BE2C (cell line): ENCODE results near the gene USP48.

Experiments
- DNase-seq: peaks from one replicate; pipeline ENCODE4 v3.0.0-alpha.2; 2020
- H3K27me3 ChIP-seq: fragments of 250-450 bp; sonication (Bioruptor Pico); 2 replicates; pipeline ENCODE4 v1.5.1; 2020; ENCODE audit warnings: mild to moderate bottlenecking
- H3K36me3 ChIP-seq: fragments of 250-450 bp; sonication (Bioruptor Pico); 2 replicates; pipeline ENCODE4 v1.5.1; 2020; ENCODE audit warnings: mild to moderate bottlenecking
- H3K4me1 ChIP-seq: fragments of 250-450 bp; sonication (Bioruptor Pico); 2 replicates; pipeline ENCODE4 v1.5.1; 2020
- H3K4me3 ChIP-seq: 2 replicates; pipeline ENCODE4 v1.5.1; 2011; ENCODE audit warnings: low read depth, low read length
- H3K9me3 ChIP-seq: fragments of 250-450 bp; sonication (Bioruptor Pico); 2 replicates; pipeline ENCODE4 v1.5.1; 2020
- CTCF ChIP-seq: IDR thresholded peaks from 2 replicates; pipeline ENCODE4 v1.5.1; 2012; ENCODE audit warnings: mild to moderate bottlenecking, low read depth, low read length

USP48 gene

GRCh38 chr1:21736876-21737275, 46.1 kb downstream of the USP48 start:
- Histone ChIP-seq H3K4me1 (no peaks in the 10 kb centered on the region), H3K27me3 (no peaks in the 10 kb centered on the region), H3K9me3 (no peaks in the 10 kb centered on the region), H3K36me3 (no peaks in the 10 kb centered on the region; the same call in 1 of the 2 replicates), H3K4me3 (no peak overlapping the region)
- TF ChIP-seq CTCF = no peak
- no peak for DNase-seq

- DNase-seq = no peak
- H3K27me3 ChIP-seq = no peaks in the 10 kb centered on the region
- no peak for TF ChIP-seq CTCF
- no peaks in the 10 kb centered on the region for H3K4me1 ChIP-seq
- H3K36me3 ChIP-seq = no peaks in the 10 kb centered on the region; the same call in 1 of the 2 replicates
- H3K4me3 ChIP-seq = no peak overlapping the region
- H3K9me3 ChIP-seq = no peaks in the 10 kb centered on the region
Measured at GRCh38 chr1:21736011-21736410, 46.9 kb downstream of the USP48 start.

GRCh38 chr1:21734526-21734925, 48.4 kb downstream of the USP48 start:
- Histone ChIP-seq H3K4me3 (no peak overlapping the region), H3K36me3 (no peaks in the 10 kb centered on the region; the same call in 1 of the 2 replicates), H3K9me3 (no peaks in the 10 kb centered on the region), H3K4me1 (no peaks in the 10 kb centered on the region), H3K27me3 (no peaks in the 10 kb centered on the region)
- DNase-seq = no peak
- no peak for TF ChIP-seq CTCF

GRCh38 chr1:21732664-21733063, 50.3 kb downstream of the USP48 start:
- Histone ChIP-seq H3K9me3 (no peaks in the 10 kb centered on the region), H3K4me1 (no peaks in the 10 kb centered on the region), H3K4me3 (no peak overlapping the region), H3K27me3 (no peaks in the 10 kb centered on the region), H3K36me3 (no peaks in the 10 kb centered on the region; the same call in 1 of the 2 replicates)
- no peak for TF ChIP-seq CTCF
- no peak for DNase-seq

- H3K4me3 ChIP-seq = no peak overlapping the region
- no peak for TF ChIP-seq CTCF
- H3K9me3 ChIP-seq = no peaks in the 10 kb centered on the region
- H3K36me3 ChIP-seq = no peaks in the 10 kb centered on the region; the same call in 1 of the 2 replicates
- no peaks in the 10 kb centered on the region; the same call in 1 of the 2 replicates for H3K4me1 ChIP-seq
- no peak for DNase-seq
- H3K27me3 ChIP-seq = no peaks in the 10 kb centered on the region
Measured at GRCh38 chr1:21725748-21726392, 57.1 kb downstream of the USP48 start.

GRCh38 chr1:21724570-21724969, 58.4 kb downstream of the USP48 start:
- Histone ChIP-seq H3K9me3 (no peaks in the 10 kb centered on the region), H3K4me1 (no peaks in the 10 kb centered on the region; the same call in 1 of the 2 replicates), H3K4me3 (no peak overlapping the region), H3K36me3 (no peaks in the 10 kb centered on the region; the same call in 1 of the 2 replicates), H3K27me3 (no peaks in the 10 kb centered on the region)
- DNase-seq = no peak
- no peak for TF ChIP-seq CTCF
